GM12878 (cell line): ENCODE data around the gene GRAPL. TPM values are rescaled to one million over a fixed set of nuclear protein-coding genes. Genes with fewer than 3 reads are reported as not detected.

Source experiments
- BACH1 ChIP-seq: fragments of 450-650 bp; IDR thresholded peaks from 2 replicates; pipeline ENCODE4 v1.6.1; 2017; ENCODE audit warnings: mild to moderate bottlenecking, borderline replicate concordance
- DPF2 ChIP-seq: fragments of 450-650 bp; IDR thresholded peaks from 2 replicates; pipeline ENCODE4 v1.6.1; 2017; ENCODE audit warnings: mild to moderate bottlenecking
- NKRF ChIP-seq: fragments of 450-650 bp; conservative IDR thresholded peaks from 2 replicates; pipeline ENCODE4 v1.6.1; 2017; ENCODE audit warnings: mild to moderate bottlenecking, moderate library complexity
- YY1 ChIP-seq: IDR thresholded peaks from 2 replicates; pipeline ENCODE4 v1.6.1; 2011; ENCODE audit warnings: low read depth, mild to moderate bottlenecking, low read length
- polyA plus RNA-seq, 11 experiments: library from polyadenylated mRNA; depleted of rRNA in 4 of 11; unstranded in 6 of 11; stranded (reverse) in 5 of 11; fragments of >200 nt; fragmentation: Nextera tagmentation in 4 of 11; fragmentation: Illumina TruSeq in 1 of 11; extraction: Ambion mirVana in 4 of 11; extraction: Trizol in 1 of 11; gene quantifications; 1 replicate in 1 of 11; 2 replicates in 10 of 11; pipeline versions ENCODE4 v1.2.1 to v1.2.3, GENCODE V29; 2011 to 2016; ENCODE audit warnings: inconsistent platforms in 2 of 11, missing spikeins in 2 of 11, low read depth in 1 of 11
- total RNA-seq, 4 experiments: library from RNA; depleted of rRNA in 3 of 4; stranded (reverse); fragments of >200 nt in 3 of 4; fragmentation: Illumina TruSeq in 1 of 4; extraction: Trizol in 1 of 4; gene quantifications; 2 replicates each; pipeline versions ENCODE4 v1.2.1 to v1.2.3, GENCODE V29; 2013 to 2021
- TF ChIP-seq, protein P1 (sequence below), 3 experiments: IDR thresholded peaks in 2 of 3; conservative IDR thresholded peaks in 1 of 3; 2 replicates each; pipeline ENCODE4 v1.5.1; 2011; ENCODE audit warnings: low read depth in 3 of 3, low read length in 3 of 3, mild to moderate bottlenecking in 3 of 3, control low read depth in 2 of 3, moderate library complexity in 2 of 3, inconsistent platforms in 1 of 3, mixed read lengths in 1 of 3; ENCODE audit not compliant: control insufficient read depth in 2 of 3, insufficient read depth in 1 of 3; ENCODE audit errors: extremely low read depth in 1 of 3
- TF ChIP-seq, protein P2 (sequence below): fragments of 450-650 bp; IDR thresholded peaks from 2 replicates; pipeline ENCODE4 v1.6.1; 2017; ENCODE audit warnings: mild to moderate bottlenecking, moderate library complexity

Gene GRAPL
- total and polyA plus RNA-seq, 10 of the 15 experiments (the other 5 are each of a cell fraction or from before 2014, with no cell fraction given) = 1.5 to 63.2 (median 14.4) TPM

DNA sequence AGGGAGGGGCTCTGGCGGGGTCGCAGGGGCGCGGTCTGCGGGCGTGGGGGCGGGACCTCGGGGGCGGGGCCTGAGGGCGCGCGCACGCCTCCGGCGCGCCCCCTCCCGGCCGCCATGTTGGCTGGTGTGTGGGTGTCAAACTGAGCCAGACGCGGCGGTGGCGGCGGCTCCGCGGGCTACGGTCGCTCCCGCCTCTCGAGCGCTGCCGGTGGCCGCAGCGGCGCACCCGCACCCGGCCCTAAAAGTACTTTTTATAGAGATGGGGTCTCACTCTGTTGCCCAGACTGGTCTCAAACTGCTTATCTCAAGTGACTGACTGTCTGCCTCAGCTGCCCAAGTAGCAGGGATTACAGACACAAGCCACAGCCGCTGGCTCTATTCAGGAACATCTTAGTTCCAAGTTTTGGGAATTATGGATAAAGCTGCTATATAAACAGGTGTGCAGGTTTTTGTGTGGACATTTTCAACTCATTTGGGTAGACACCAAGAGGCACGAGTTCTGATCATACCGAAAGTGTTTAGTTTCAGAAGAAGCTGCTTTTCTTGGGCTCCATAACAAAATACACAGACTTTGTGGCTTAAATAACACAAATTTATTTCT, 16.2 kb upstream of the GRAPL start (continued):
- TF ChIP-seq, protein P1, sequence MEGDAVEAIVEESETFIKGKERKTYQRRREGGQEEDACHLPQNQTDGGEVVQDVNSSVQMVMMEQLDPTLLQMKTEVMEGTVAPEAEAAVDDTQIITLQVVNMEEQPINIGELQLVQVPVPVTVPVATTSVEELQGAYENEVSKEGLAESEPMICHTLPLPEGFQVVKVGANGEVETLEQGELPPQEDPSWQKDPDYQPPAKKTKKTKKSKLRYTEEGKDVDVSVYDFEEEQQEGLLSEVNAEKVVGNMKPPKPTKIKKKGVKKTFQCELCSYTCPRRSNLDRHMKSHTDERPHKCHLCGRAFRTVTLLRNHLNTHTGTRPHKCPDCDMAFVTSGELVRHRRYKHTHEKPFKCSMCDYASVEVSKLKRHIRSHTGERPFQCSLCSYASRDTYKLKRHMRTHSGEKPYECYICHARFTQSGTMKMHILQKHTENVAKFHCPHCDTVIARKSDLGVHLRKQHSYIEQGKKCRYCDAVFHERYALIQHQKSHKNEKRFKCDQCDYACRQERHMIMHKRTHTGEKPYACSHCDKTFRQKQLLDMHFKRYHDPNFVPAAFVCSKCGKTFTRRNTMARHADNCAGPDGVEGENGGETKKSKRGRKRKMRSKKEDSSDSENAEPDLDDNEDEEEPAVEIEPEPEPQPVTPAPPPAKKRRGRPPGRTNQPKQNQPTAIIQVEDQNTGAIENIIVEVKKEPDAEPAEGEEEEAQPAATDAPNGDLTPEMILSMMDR (IDR thresholded peaks at IDR 0.05 in 2 of 3, conservative IDR thresholded peaks at IDR 0.05 in 1 of 3; ENCODE audit: control insufficient read depth in 2 of 3, extremely low read depth in 1 of 3, insufficient read depth in 1 of 3, low read depth in 3 of 3, low read length in 3 of 3) = peak in 2 of 3 experiments; percentile 4 to 7; a peak in 2 of 6 replicates
- 0 out of 2 replicates have a peak, but pooled peaks have one; percentile 29 for TF ChIP-seq NKRF
- TF ChIP-seq, protein P2, sequence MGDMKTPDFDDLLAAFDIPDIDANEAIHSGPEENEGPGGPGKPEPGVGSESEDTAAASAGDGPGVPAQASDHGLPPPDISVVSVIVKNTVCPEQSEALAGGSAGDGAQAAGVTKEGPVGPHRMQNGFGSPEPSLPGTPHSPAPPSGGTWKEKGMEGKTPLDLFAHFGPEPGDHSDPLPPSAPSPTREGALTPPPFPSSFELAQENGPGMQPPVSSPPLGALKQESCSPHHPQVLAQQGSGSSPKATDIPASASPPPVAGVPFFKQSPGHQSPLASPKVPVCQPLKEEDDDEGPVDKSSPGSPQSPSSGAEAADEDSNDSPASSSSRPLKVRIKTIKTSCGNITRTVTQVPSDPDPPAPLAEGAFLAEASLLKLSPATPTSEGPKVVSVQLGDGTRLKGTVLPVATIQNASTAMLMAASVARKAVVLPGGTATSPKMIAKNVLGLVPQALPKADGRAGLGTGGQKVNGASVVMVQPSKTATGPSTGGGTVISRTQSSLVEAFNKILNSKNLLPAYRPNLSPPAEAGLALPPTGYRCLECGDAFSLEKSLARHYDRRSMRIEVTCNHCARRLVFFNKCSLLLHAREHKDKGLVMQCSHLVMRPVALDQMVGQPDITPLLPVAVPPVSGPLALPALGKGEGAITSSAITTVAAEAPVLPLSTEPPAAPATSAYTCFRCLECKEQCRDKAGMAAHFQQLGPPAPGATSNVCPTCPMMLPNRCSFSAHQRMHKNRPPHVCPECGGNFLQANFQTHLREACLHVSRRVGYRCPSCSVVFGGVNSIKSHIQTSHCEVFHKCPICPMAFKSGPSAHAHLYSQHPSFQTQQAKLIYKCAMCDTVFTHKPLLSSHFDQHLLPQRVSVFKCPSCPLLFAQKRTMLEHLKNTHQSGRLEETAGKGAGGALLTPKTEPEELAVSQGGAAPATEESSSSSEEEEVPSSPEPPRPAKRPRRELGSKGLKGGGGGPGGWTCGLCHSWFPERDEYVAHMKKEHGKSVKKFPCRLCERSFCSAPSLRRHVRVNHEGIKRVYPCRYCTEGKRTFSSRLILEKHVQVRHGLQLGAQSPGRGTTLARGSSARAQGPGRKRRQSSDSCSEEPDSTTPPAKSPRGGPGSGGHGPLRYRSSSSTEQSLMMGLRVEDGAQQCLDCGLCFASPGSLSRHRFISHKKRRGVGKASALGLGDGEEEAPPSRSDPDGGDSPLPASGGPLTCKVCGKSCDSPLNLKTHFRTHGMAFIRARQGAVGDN = 0 out of 2 replicates have a peak, but pooled peaks have one; percentile 22
- TF ChIP-seq DPF2 = peak; percentile 76
- TF ChIP-seq BACH1 = peak; percentile 84; the same call in 1 of the 2 replicates
- TF ChIP-seq YY1 = peak; percentile 78; the same call in 1 of the 2 replicates
- TF ChIP-seq, all 136 proteins: peak for 15; not testable (repeated sequence) for 121
